GM19468 (cell line): ENCODE data around the gene TBC1D2B.
"Not testable (repeated sequence)": the region's sequence is repeated elsewhere in the genome, so short reads cannot be mapped to it uniquely, and the experiment has no call there.

ENCODE experiments used
- ATAC-seq: cut with Tn5 transposase; IDR thresholded peaks from one replicate; pipeline ENCODE4 v1.9.1; 2021; ENCODE audit warnings: mild to moderate bottlenecking, moderate library complexity, moderate number of reproducible peaks; ENCODE audit not compliant: unreplicated experiment; ENCODE audit errors: extremely low read depth

TBC1D2B gene

GRCh38 chr15:77981281-77982126, 96.0 kb downstream of the TBC1D2B start:
- no peak for ATAC-seq

DNA sequence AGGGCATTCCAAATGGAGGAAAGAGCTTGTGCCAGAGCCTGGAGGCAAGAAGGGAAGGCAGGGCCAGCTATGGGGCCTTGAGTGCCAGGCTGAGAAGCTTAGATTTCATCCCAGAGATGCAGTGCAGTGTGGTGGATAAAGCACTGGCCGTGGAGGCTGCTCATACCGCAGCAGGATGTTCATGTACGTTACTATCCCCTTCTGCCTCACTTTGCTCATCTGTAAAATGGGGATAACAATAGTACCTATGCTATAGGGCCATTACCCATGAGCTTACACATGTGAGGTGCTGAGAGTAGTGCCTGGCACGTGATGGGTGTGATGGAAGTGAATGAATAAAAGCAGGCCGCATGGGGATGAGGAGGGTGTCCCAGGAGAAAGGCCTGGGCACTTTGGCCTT, 96.8 kb downstream of the TBC1D2B start:
- not testable (repeated sequence) for ATAC-seq

GRCh38 chr15:77980098-77980497, 97.4 kb downstream of the TBC1D2B start:
- no peak for ATAC-seq

DNA sequence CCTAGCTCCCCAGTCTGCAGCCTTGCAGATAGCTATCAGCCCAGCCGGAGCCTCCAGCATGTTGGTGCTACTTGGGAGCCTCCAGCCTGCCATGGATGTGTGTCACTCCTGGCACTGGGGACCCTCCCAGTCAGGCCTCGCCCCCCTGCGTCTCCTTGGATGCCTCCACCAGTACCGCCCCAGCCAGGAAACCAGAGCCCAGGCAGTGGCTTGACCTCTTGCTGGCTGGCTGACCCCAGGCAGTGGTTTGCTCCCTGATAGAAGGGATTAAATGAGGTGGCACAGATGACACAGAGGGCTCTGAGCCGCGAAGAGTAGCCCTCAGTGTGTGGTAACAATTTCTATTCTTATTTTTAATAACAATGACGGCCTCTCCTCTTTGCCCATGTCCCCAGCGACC, 98.4 kb downstream of the TBC1D2B start:
- not testable (repeated sequence) for ATAC-seq

DNA sequence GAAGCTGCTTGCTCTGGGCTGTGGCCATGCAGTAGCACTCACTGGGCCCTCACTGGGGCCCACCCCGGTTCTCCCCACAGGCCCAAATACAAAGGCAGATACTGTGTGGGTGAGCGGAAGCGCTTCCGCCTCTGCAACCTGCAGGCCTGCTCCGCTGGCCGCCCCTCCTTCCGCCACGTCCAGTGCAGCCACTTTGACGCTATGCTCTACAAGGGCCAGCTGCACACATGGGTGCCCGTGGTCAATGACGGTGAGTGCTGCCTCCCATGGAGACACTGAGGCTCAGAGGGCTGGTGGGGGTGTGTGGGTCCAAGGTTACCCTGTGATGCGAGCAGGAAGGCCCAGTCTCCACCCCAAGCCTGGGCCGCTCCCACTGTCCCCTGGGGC, 98.8 kb downstream of the TBC1D2B start:
- not testable (repeated sequence) for ATAC-seq

GRCh38 chr15:77977903-77978758, 99.4 kb downstream of the TBC1D2B start:
- not testable (repeated sequence) for ATAC-seq

GRCh38 chr15:77976760-77977525, 100.6 kb downstream of the TBC1D2B start:
- not testable (repeated sequence) for ATAC-seq

DNA sequence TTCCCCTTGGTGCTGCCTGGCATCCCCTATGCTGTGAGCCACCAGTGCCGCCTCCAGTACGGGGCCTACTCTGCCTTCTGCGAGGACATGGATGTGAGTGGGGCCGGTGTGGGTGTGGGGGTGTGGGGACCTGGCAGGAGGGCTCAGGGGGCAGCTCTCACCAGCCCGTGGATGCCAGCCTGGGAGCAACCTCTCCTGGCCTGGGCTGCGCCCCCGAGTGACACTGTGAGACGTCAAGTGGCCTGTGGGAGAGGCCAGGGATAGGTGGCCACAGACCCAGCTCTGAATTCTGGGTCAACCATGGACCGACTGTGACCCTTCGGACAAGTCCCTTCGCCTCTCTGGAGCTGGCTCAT, 101.4 kb downstream of the TBC1D2B start:
- not testable (repeated sequence) for ATAC-seq

- no peak for ATAC-seq
Observed at GRCh38 chr15:77975332-77976094, 102.0 kb downstream of the TBC1D2B start.

GRCh38 chr15:77974416-77975331, 102.8 kb downstream of the TBC1D2B start:
- ATAC-seq, result no peak

GRCh38 chr15:77974098-77974414, 103.5 kb downstream of the TBC1D2B start:
- ATAC-seq, result no peak

DNA sequence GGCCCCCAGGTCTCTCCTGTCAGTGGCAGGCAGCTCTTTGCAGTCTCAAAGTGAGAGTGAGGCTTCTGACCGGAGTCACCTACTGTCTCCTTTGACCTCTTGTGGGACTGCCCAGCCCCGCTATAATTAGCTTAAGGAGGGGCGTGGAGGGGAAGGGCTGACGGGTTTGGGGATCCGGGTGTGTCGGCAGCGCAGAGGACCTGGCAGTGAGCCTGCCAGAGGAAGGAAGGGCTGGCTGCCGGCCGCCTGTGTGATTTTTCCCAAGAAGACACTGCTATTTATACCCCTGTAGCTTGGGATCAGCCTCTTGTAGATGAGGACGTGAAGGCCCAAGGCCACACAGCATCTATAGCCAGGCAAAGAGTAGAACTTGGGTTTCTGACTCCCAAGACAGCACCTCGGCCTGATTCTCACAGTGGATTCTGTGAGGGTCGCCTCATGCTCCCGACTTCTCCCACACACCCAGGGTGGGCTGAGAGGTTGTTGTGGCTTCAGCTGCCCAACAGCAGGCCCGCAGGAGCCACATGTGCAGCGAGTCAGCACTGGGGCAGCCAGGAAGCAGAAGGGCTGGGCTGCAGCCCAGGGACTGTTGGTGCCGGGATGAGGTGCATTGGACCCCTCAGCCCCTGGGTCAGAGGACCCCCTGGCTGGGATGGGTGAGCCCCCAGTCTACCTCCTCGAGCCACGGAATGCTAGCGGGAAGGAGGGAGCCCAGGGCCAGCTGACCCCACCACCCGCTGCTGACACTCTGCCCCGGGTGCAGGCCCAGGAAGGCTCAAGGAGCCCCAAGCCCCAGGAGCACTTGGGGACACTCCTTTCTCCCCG, 104.0 kb downstream of the TBC1D2B start:
- ATAC-seq, result not testable (repeated sequence)

DNA sequence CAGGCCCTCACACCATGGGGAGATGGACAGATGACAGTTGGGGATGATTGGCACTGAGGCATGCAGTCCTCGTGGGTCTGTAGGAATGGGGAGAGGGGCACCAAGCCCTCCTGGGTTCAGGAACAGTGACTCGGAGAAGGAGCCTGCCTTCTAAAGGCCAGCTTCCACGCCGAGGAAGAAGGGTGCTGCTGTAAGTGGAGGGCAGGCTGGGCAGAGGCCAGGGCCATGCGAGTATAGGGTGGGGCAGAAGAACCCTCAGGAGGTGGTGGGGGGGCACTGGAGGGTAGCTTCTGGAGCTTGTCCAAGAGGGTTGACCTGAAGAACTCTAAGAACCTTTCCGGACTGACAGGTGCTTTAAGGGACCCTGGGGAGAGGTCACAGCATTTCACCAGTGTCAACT, 104.8 kb downstream of the TBC1D2B start:
- not testable (repeated sequence) for ATAC-seq

GRCh38 chr15:77971875-77972274, 105.6 kb downstream of the TBC1D2B start:
- not testable (repeated sequence) for ATAC-seq

DNA sequence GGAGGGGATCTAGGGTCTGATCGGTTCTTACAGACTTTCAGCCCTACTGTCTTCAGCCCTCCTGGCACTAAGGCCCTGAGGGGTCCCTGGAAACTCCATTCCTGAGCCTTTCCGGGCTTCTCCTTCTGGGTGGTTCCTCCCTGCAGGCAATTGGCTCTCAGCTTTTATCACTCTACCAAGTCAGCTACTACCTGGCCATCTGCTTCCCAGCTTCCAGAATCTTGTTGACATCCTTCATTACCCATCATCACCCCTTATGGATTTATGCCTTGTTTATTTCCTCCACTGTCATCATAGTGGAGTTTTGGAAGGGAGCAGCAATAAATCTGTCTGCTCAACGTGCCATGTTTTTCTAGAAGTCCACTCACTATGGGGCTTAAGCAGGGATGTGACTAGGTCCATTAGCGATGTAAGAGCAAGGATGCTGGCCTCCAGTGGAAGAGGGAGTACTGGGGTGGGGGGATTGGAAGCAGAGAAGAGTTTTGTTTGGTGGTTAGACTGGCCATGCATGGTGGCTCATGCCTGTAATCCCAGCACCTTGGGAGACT, 106.6 kb downstream of the TBC1D2B start:
- not testable (repeated sequence) for ATAC-seq

- no peak for ATAC-seq
Observed at GRCh38 chr15:77969055-77969454, 108.5 kb downstream of the TBC1D2B start.

GRCh38 chr15:77967798-77968197, 109.7 kb downstream of the TBC1D2B start:
- no peak for ATAC-seq

GRCh38 chr15:77967235-77967615, 110.3 kb downstream of the TBC1D2B start:
- not testable (repeated sequence) for ATAC-seq
